HG03558 (cell line): ENCODE results near the gene VSTM2A.
"Not testable (repeated sequence)": the region's sequence is repeated elsewhere in the genome, so short reads cannot be mapped to it uniquely, and the experiment has no call there.

Experiments
- ATAC-seq: cut with Tn5 transposase; IDR thresholded peaks from one replicate; pipeline ENCODE4 v1.9.1; 2021; ENCODE audit warnings: moderate number of reproducible peaks; ENCODE audit not compliant: unreplicated experiment; ENCODE audit errors: extremely low read depth

VSTM2A gene

GRCh38 chr7:54541669-54542625 lies at the start of gene VSTM2A:
Gene VSTM2A (plus strand): TSS chr7:54542375. CDS start chr7:54542731, 356 bp downstream.
- no peak for ATAC-seq

- not testable (repeated sequence) for ATAC-seq
Observed at GRCh38 chr7:54504531-54504930, 37.6 kb upstream of the VSTM2A start.

- ATAC-seq, result no peak
Observed at GRCh38 chr7:54529568-54529967, 12.6 kb upstream of the VSTM2A start.

GRCh38 chr7:54538122-54538521 lies 4.1 kb upstream of the VSTM2A start:
- no peak for ATAC-seq

- no peak for ATAC-seq
Observed at GRCh38 chr7:54543051-54543488, 895 bp downstream of the VSTM2A start.

- ATAC-seq, result no peak
Observed at GRCh38 chr7:54544149-54544526, 2.0 kb downstream of the VSTM2A start.

GRCh38 chr7:54544527-54545240 lies 2.5 kb downstream of the VSTM2A start:
- ATAC-seq, result no peak

- ATAC-seq, result no peak
Observed at GRCh38 chr7:54545241-54545563, 3.0 kb downstream of the VSTM2A start.

- no peak for ATAC-seq
Observed at GRCh38 chr7:54546081-54546985, 4.2 kb downstream of the VSTM2A start.

GRCh38 chr7:54546986-54547314 lies 4.8 kb downstream of the VSTM2A start:
- ATAC-seq, result no peak

- no peak for ATAC-seq
Observed at GRCh38 chr7:54550471-54550870, 8.3 kb downstream of the VSTM2A start.

- no peak for ATAC-seq
Observed at GRCh38 chr7:54556121-54556520, 13.9 kb downstream of the VSTM2A start.

GRCh38 chr7:54559401-54559800 lies 17.2 kb downstream of the VSTM2A start:
- no peak for ATAC-seq

GRCh38 chr7:54560198-54560597 lies 18.0 kb downstream of the VSTM2A start:
- ATAC-seq, result no peak

GRCh38 chr7:54560723-54561122 lies 18.5 kb downstream of the VSTM2A start:
- no peak for ATAC-seq

- ATAC-seq, result no peak
Observed at GRCh38 chr7:54563329-54563916, 21.2 kb downstream of the VSTM2A start.

- ATAC-seq, result no peak
Observed at GRCh38 chr7:54565432-54565831, 23.3 kb downstream of the VSTM2A start.

- no peak for ATAC-seq
Observed at GRCh38 chr7:54581511-54581910, 39.3 kb downstream of the VSTM2A start.

GRCh38 chr7:54591404-54592386 lies 49.5 kb downstream of the VSTM2A start:
- ATAC-seq, result no peak
